ENCODE results near the gene IZUMO2. TPM values are rescaled to one million over a fixed set of nuclear protein-coding genes. Genes with fewer than 3 reads are reported as not detected.
"Not testable (repeated sequence)": the region's sequence is repeated elsewhere in the genome, so short reads cannot be mapped to it uniquely, and the experiment has no call there.

The IZUMO2 gene
- total RNA-seq, 1 experiment from 2014 or later: not detected

GRCh38 chr19:50152578-50152977 lies 10.5 kb downstream of the IZUMO2 start:
- DNase-seq: no peak
- TF ChIP-seq CTCF (IDR thresholded peaks at IDR 0.05; ENCODE audit: unreplicated experiment): no peak
- peaks cover 56% of the 10 kb centered on the region for H3K27me3 Mint-ChIP-seq (ENCODE audit: unreplicated experiment)
- H3K27ac Mint-ChIP-seq (ENCODE audit: unreplicated experiment): no peak overlapping the region
- peaks cover 8% of the 10 kb centered on the region for H3K36me3 Mint-ChIP-seq (ENCODE audit: insufficient read depth, unreplicated experiment)
- H3K9me3 Mint-ChIP-seq (ENCODE audit: low read depth, unreplicated experiment): peaks cover 6% of the 10 kb centered on the region
- no peaks in the 10 kb centered on the region for H3K4me1 Mint-ChIP-seq (ENCODE audit: low read depth, unreplicated experiment)
- intact Hi-C loops (cut with micrococcal nuclease; ENCODE audit: unreplicated experiment): no loop called here
- H3K4me3 Mint-ChIP-seq (ENCODE audit: low read depth, unreplicated experiment): no peak overlapping the region
- CTCF ChIA-PET: no interaction called here
- no TSS peak for BruUV-seq (replicated peaks)

GRCh38 chr19:50148528-50148927 lies 14.6 kb downstream of the IZUMO2 start:
- Mint-ChIP-seq H3K36me3 (ENCODE audit: insufficient read depth, unreplicated experiment) (peaks cover 15% of the 10 kb centered on the region), H3K9me3 (ENCODE audit: low read depth, unreplicated experiment) (no peaks in the 10 kb centered on the region), H3K4me3 (ENCODE audit: low read depth, unreplicated experiment) (peak overlapping the region; percentile 74), H3K27me3 (ENCODE audit: unreplicated experiment) (peaks cover 15% of the 10 kb centered on the region), H3K4me1 (ENCODE audit: low read depth, unreplicated experiment) (peaks cover 7% of the 10 kb centered on the region), H3K27ac (ENCODE audit: unreplicated experiment) (no peak overlapping the region)
- BruUV-seq (replicated peaks): no TSS peak
- CTCF ChIA-PET: interaction anchor here (0.5 to 2.0 kb wide), 5 partner anchors 29 to 398 kb away, joined by 3 to 11 read pairs (median 8); partner anchors contain the start of gene KCNC3
- no peak for DNase-seq
- TF ChIP-seq CTCF (IDR thresholded peaks at IDR 0.05; ENCODE audit: unreplicated experiment): no peak
- intact Hi-C loops (cut with micrococcal nuclease; ENCODE audit: unreplicated experiment): no loop called here

- Mint-ChIP-seq H3K27me3 (ENCODE audit: unreplicated experiment) (peaks cover 7% of the 10 kb centered on the region), H3K4me1 (ENCODE audit: low read depth, unreplicated experiment) (peaks cover 7% of the 10 kb centered on the region), H3K36me3 (ENCODE audit: insufficient read depth, unreplicated experiment) (peaks cover 15% of the 10 kb centered on the region), H3K4me3 (ENCODE audit: low read depth, unreplicated experiment) (peak overlapping the region; percentile 74), H3K9me3 (ENCODE audit: low read depth, unreplicated experiment) (no peaks in the 10 kb centered on the region), H3K27ac (ENCODE audit: unreplicated experiment) (peak overlapping the region; percentile 22)
- intact Hi-C loops (cut with micrococcal nuclease; ENCODE audit: unreplicated experiment): no loop called here
- CTCF ChIA-PET: interaction anchor here (0.5 to 2.0 kb wide), 8 partner anchors 8 to 397 kb away, joined by 3 to 11 read pairs (median 4); partner anchors contain the start of gene KCNC3
- BruUV-seq (replicated peaks): TSS peak; percentile 37
- DNase-seq: peak; percentile 91
- peak; percentile 82 for TF ChIP-seq CTCF (IDR thresholded peaks at IDR 0.05; ENCODE audit: unreplicated experiment)
Measured at GRCh38 chr19:50147462-50148423, 15.3 kb downstream of the IZUMO2 start.

- H3K36me3 Mint-ChIP-seq (ENCODE audit: insufficient read depth, unreplicated experiment); H3K27ac Mint-ChIP-seq (ENCODE audit: unreplicated experiment); CTCF ChIA-PET; H3K9me3 Mint-ChIP-seq (ENCODE audit: low read depth, unreplicated experiment); H3K4me1 Mint-ChIP-seq (ENCODE audit: low read depth, unreplicated experiment); H3K27me3 Mint-ChIP-seq (ENCODE audit: unreplicated experiment); BruUV-seq (replicated peaks); intact Hi-C loops (cut with micrococcal nuclease; ENCODE audit: unreplicated experiment); H3K4me3 Mint-ChIP-seq (ENCODE audit: low read depth, unreplicated experiment): not testable (repeated sequence)
- peak; percentile 19 for DNase-seq
Measured at GRCh38 chr19:50141921-50142320, 21.2 kb downstream of the IZUMO2 start.

- CTCF ChIA-PET: interaction anchor here (0.7 kb wide), 1 partner anchor 8 kb away, joined by 3 read pairs; no protein-coding TSS in a partner anchor
Measured at GRCh38 chr19:50140118-50140845, 22.8 kb downstream of the IZUMO2 start.

GRCh38 chr19:50136603-50137365 lies 26.3 kb downstream of the IZUMO2 start:
- intact Hi-C loops (cut with micrococcal nuclease; ENCODE audit: unreplicated experiment); H3K27me3 Mint-ChIP-seq (ENCODE audit: unreplicated experiment); H3K27ac Mint-ChIP-seq (ENCODE audit: unreplicated experiment); BruUV-seq (replicated peaks); H3K4me1 Mint-ChIP-seq (ENCODE audit: low read depth, unreplicated experiment); H3K36me3 Mint-ChIP-seq (ENCODE audit: insufficient read depth, unreplicated experiment); H3K4me3 Mint-ChIP-seq (ENCODE audit: low read depth, unreplicated experiment); H3K9me3 Mint-ChIP-seq (ENCODE audit: low read depth, unreplicated experiment): not testable (repeated sequence)
- CTCF ChIA-PET: interaction anchor here (1.2 kb wide), 1 partner anchor 208 kb away, joined by 3 read pairs; the partner anchor contains the start of genes ATF5 and NUP62
- peak; percentile 20 for DNase-seq

More at GRCh38 chr19:50140118-50140845, 22.8 kb downstream of the IZUMO2 start:
- intact Hi-C loops (cut with micrococcal nuclease; ENCODE audit: unreplicated experiment); H3K27me3 Mint-ChIP-seq (ENCODE audit: unreplicated experiment); DNase-seq; H3K9me3 Mint-ChIP-seq (ENCODE audit: low read depth, unreplicated experiment); H3K36me3 Mint-ChIP-seq (ENCODE audit: insufficient read depth, unreplicated experiment); H3K4me1 Mint-ChIP-seq (ENCODE audit: low read depth, unreplicated experiment); H3K27ac Mint-ChIP-seq (ENCODE audit: unreplicated experiment); BruUV-seq (replicated peaks); H3K4me3 Mint-ChIP-seq (ENCODE audit: low read depth, unreplicated experiment): not testable (repeated sequence)
